ENCODE measurements around the gene PIK3C2G.

The PIK3C2G gene

DNA sequence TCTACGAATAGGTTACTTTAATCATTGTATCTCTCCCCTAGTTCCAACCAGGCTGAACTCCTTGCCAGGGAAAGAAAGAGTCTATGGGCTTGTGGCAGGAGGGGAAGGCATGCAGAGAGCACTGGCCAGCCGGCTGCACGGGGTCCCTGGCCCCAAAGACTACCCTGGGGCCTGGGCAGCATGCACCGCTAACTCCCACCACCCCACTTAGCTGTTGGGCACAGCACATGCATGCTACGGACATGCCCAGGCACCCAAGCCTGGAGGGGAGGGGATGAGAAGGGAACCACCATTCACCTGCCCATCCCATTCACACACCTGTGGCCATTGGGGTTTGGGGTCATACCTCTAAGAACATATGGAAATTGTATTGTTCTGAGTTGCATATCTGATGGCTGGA lies 94.1 kb downstream of the PIK3C2G start:
- DNase-seq = no peak

DNA sequence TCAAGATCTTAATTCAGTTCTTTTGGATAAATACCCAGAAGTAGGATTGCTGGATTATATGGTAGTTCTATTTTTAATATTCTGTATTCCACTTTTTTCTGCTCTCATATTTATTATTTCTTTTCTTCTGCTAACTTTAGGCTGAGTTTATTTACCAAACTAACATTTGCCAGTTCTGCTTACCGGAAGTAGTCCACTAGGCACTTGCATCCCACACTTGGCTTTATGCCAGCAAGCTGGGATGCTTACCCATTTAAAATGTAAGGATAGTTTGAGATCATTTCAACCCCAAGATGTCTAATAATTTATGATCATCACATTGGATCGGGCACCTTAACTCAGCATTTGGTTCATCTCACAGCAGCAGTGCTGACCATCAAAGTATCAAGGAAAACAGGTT lies 96.8 kb downstream of the PIK3C2G start:
- no peak for DNase-seq

DNA sequence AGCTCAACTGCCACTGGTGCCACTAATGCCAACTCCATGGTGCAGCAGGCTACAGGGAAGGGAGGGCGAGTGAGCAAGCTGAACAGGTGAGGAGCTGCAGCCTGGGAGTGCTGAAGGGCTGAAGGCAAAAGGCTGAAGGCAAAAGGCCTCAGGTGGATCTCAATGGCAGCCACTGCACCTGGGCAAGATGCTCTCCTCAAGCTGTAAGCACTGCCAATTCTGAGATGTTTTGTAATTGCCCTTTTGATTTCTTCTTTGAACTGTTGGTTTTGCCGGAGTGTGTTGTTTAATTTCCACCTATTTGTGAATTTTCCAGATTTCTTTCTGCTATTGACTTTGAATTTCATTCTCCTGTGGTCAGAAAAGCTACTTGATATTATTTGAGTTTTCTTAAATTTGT lies 97.6 kb downstream of the PIK3C2G start:
- DNase-seq = no peak

DNA sequence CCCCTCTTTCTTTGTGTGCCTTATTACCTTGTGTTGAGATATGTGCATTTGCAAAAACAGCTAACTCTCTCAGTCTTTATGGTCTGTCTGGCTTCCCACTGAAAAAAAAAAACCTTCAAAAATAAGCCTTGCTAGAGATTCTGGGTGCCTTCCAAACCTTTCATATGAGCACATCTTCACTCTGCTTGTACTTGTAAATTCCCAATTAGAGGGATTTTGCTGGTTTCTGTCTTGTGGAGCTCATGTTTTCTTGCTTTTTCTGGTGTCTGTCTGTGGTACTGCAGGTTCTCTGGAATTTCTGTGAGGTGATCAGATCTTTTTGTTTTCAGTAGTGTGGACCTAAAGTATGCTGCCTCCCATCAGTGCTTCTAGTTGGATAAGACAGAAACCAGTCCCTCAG lies 100.1 kb downstream of the PIK3C2G start:
- DNase-seq = no peak

DNA sequence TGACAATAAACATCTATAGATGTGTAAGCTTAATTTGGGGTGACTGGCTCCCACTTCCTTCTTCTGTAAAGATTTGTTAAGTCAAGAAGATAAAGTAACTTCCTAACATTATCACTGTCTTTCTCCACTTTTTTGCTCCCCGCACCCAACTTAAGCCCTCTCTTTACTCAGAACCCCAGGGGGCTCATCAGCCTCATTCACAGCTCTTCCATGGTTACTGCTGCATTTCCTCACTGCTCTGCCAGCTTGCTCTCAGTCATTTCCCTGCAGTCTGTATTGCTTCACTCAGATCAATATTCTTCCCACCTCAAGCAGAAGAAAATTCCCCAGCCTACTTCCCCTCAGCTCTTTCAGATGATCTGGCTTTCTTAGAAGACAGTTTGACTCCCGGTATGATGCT lies 102.0 kb downstream of the PIK3C2G start:
- no peak for DNase-seq

DNA sequence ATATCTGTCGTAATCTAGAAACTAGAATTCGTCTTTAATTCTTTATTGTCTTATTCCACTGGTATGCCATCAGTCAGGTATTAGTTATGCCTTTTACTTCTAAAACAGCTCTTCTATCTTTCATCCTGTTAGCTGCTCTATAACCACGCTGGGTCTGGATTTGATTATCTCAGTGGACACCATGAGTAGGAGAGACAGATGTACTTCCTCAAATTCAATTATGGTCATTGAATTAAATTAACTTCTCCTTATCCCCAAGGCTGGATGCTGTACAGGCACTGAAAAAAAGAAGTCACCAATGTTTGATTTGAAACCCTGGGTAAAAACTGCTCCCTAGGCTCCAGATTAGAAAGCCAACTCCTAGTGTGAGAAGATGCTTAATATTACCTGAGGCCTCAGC lies 107.3 kb downstream of the PIK3C2G start:
- DNase-seq = no peak

DNA sequence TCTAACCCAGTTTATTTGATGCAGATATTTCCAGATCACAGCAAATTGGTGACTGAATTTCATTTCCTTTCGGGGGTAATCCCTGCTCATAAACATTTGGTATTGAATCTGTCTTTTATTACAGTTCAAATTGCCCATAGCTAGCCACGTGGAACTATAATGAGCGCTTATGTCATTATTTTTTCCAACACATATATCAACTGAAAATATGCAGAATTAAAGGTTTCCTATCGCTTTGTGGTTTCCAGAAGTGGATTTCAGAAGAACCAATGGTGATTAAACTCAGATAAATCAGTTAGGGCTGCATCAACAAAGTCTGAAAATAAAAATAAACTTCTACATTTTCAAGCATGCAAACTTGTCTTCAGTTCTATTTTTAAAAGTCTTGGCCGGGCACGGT lies 111.9 kb downstream of the PIK3C2G start:
- no peak for DNase-seq

DNA sequence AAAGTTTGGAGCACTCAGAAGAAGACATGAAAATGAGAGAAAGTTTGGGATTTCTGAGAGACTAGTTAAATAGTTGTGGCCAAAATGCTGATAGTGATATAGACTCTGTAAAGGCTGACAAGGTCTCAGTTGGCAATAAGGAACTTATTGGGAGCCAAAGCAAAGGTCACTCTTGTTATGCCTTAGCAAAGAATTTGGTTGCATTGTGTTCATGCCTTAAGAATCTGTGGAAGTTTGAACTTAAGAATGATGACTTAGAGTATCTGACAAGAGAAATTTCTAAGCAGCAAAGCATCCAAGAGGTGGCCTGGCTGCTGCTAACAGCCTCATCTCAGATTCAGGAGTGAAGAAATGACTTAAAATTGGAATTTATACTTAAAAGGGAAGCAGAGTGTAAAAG lies 113.8 kb downstream of the PIK3C2G start:
- no peak for DNase-seq

DNA sequence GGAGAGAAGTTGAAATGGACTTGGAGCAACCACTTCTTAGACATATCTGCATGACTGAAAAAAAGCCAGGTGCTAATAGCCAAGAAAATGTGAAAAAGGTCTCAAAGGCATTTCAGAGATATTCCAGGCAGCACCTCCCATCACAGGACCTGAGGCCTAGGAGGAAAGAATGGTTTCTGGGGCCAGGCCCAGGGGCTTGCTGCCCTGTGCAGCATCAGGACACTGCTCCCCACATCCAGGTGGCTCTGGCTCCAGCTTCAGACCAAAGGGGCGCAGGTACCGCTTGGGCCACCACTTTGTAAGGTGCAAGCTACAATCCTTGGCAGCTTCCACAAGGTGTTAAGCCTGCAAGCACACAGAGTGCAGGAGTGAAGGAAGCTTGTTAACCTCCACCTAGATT lies 114.3 kb downstream of the PIK3C2G start:
- no peak for DNase-seq

DNA sequence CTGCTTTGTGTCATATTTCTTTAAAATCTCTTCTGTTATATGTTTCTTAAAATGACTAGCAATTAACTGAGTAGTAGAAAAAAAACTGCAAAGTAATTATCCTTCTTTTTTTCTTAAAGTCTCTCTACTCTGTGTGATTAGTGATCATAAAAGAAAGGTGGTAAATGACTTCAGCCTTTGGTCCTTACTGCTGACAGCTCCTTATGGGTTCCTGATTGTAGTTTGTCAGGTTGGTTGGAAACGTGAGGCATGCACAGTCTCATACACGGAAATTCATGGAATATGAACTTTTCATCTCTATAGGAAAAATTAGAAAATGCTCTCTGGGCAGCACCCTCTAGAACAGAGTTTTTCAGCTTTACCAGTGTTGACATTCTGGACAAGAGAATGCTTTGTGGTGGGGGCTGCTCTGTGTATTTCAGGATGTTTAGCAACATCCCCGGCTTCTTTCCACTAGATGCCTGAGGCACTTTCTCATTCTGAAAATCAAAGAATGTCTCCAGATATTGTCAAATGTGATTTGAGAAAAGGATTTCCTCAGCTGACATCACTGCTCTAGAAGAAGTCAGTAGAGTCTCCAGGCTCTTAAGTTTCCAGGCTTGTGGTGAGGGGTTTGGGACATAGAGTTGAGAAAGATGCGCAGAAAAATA lies 121.0 kb downstream of the PIK3C2G start:
- no peak for DNase-seq

DNA sequence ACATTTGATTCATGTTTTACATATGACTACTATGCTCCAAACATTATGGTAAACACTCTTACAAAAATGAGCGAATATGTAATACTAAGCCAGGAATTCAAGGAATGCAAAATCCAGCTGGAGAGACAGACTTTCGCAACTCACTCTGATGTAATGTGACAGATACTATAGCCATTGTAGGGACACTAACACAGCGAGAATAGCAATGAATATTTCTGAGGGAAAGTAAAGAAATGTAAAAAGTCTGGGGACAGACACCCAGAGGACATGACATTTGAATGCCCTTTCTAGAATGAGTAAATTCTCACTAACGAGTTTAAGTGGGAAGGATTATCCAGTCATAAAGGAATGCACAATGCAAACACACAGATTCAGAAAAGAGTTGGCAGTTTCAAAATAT lies 121.9 kb downstream of the PIK3C2G start:
- no peak for DNase-seq

DNA sequence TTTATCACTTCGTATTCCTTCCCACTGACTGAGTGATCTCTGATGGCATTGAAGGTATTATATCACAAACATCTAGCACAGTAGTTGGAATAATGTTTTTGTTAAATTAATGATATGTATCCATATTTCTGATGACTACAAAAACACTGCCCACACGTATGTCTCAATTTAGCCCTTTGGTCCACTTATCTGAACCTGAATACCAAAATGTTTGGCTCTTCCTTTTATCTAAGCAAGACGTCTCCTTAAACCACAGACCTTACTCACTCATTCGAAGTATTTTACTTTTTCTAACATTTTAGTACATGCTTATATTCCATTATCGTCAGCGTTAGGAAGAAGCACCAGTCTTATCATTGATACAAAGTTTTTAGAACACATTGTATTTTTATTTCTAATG lies 126.4 kb downstream of the PIK3C2G start:
- no peak for DNase-seq

DNA sequence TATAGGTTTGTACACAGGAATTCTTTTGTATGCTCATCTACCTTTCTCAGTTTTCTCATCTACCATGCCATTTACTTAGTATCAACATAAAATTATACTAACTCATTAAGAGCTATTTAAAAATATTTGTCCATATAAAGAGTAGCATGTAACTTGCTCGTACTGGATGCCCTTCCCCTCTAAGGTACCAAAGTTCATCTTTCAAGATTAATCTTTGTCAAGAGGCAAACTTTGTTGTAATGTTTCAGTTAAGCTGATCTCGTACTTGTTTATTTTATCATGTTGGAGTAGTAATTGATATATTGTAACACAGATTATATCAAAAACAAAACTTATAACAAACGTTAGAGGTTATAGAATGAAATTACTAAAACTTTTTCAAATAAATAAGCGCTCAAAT lies 128.5 kb downstream of the PIK3C2G start:
- no peak for DNase-seq

DNA sequence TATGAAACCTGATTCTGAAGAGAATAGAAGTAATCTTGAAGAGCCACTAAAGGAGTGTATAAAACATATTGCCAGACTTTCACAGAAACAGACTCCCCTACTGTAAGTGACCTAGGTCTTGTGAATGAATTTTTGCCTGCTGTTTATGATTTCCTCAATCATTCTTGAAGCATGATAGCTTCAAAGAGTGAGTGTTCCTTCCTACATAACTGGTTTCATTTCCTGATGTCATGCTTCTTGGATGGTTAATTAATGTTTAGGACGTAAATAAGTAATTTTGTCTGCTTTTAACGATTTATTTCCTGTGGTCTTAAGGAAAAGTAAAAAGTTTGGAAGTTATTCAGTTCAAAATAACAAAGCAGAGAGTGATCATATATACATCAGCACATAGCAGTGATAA lies 129.8 kb downstream of the PIK3C2G start:
- no peak for DNase-seq

DNA sequence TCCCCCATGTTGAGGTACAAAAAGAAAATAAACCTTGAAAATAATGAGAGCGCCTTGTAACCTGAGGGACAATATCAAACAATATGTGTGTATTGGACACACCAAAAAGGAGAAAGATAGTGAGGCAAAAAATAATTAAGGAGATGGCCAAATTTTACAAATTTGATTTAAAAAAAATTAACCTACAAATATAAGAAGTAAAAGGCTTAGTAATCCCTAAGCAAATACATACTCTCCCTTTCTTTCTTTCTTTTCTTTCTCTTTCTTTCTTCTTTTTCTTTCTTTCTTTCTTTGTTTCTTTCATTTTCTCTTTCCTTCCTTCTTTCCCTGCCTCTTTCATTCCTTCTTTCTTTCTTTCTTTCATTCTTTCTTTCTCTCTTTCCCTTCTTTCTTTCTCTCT lies 133.4 kb downstream of the PIK3C2G start:
- no peak for DNase-seq

DNA sequence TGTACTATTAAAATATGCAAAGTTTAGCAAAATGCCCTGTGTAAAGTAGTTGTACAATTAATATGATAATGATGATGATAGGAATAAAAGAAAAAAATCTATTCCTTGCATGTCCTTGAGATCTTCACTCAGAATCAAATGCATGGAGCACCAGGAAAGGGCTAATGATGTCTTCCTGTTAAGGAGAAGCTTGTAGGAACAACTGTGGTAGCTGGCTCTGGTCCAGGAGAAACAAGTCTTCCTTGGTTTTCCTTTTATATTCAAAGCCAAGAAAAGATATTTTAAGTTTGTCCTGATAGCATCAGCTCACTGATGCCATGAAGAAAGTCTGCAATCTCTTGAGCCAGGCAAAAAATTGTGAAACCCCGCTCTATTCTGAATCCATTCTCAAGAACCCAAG lies 138.9 kb downstream of the PIK3C2G start:
- no peak for DNase-seq

DNA sequence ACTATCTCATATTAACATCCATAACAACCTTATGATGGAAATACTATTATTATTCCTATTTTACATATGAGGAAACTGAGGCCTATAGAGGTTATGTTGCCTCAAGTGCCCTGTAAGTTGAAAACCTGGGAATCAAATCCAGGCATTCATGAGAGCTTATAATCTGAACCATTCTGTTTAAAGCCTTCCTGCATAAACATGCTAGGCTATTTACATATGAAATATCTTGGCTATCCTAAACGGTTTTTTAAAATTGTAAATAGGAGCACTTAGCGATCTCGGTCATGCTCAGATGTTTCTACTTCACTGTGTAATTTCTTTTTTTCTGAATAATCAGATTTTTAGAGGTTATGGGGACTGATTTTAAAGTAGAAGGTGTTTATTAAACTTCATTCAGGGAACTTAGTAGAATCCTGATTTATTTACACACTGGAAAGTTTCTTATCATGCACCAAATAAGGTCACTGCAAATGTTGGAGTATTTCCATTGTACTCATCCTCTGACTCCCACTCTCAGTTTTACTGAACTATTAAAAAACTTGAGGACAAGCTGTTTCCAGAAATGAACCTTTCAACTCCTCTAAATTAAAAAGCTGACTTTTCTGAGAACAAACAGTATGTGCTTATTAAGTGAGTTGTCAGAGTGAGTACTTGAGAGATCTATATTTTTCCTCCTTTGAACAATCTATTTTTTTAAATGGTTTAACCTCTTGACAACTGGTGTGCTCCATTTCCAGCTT lies 141.7 kb downstream of the PIK3C2G start:
- DNase-seq = no peak

DNA sequence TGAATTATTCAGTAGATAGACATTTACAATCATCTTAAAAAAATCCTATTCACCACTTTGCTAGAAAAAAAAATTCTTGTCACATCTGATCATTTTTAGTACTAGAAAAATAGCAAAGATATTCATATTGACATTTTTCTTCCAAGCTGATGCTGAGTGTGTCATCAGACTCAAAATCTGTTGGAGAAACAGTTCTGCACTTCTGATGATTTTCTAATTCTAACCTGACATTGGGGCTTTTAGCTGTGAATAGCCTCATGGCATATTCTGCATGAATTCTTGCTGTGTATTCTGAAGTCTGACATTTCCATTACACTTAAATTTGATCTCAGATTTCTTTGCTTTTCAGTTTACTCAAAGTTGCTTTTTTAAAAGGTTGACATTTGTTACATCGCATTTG lies 150.1 kb downstream of the PIK3C2G start:
- no peak for DNase-seq

DNA sequence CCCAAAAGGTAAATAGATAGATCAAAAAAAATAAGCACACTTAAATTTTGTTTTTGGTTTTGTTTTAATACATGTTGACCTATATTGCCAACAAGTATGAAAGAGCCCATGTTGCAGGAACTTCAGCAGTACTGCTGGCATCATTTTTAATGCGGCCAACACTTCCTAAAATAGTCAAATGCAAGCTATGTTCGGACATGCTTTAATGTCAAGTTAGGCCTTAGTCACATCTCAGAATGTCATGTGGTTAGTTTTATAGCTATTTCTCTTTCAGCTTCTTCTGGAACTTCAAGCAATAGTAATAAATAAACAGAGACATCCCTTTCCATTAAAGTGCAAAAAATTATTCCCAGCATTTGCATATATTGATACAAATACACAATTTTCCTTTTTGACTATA lies 153.4 kb downstream of the PIK3C2G start:
- no peak for DNase-seq

DNA sequence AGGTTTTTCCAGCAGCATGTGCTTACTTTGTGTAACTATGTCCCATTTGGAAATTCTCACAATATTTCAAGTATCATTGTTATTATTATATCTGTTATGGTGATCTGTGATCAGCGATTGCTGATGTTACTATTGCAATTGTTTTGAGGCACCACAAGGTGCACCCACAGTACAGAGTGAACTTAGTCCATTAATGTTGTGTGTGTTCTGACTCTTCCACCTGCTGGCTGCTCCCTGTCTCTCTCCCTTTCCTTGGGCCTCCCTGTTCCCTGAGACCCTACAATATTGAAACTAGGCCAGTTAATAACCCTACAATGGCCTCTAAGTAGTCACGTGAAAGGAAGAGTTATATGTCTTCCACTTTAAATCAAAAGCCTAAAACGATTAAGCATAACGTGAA lies 153.9 kb downstream of the PIK3C2G start:
- DNase-seq = no peak

DNA sequence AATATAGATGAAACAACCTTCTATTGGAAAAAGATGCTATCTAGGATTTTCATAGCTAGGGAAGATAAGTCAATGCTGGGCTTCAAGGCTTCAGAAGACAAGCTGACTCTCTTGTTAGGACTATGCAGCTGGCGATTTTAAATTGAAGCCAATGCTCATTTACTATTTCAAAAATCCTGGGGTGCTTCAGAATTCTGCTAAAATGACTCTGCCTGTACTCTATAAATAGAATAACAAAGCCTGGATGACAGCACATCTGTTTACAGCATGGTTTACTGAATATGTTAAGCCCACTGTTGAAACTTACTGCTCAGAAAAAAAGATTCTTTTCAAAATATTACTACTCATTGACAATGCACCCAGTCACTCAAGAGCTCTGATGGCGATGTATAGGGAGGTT lies 155.1 kb downstream of the PIK3C2G start:
- DNase-seq = no peak

DNA sequence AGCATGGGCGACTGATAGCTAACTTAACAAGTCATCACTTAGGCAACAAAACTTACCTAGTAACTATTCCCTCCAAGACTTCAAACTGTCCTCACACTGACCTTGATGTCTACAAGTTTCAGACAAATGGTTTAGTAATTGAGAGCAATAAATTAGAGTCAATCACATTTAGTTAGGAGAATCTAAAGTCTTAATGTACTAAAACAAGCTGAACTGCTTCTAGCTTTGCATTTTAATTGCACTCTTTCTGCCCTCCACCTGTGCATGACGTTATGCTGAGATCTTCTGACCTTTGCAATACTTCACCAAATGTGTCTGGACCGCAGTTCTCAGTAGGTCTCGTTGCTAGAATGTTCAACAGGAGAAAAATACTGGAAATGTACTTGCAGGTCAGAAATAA lies 158.0 kb downstream of the PIK3C2G start:
- no peak for DNase-seq

DNA sequence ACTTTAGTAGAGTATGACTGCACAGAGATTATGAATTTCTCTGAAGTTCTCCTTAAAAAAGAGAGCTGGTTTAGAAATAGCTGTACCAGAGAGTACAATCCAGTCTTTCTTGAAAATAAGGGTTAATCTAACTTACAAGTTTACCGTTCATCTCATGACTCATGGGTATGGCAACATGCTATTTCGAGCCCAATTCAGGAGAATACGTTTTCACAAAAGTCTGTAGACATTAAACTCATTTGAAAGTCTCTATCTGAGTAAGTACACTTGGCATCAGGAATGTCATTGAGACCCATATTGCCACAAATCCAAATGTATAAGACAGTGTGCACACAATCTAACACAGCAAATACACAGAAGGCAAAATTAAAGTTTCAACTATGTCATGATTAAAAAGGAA lies 160.5 kb downstream of the PIK3C2G start:
- DNase-seq = no peak

DNA sequence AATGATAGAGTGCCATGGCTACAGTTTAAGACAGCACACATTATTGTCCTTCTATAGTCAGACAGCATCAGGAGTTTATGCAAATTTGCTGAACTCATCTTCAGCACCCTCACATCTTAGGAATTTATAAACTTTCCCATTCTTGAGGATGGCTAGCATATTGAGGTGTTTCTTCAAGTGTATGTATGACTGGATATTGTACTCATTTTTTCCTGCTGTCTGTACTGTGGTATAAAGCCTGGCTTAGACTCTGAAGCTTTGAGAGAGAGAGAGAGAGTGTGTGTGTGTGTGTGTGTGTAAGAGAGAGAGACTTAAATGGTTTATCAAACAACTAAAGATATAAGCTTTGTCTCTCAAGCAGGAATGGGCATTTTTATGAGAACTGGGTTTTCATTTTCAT lies 161.6 kb downstream of the PIK3C2G start:
- DNase-seq = no peak

DNA sequence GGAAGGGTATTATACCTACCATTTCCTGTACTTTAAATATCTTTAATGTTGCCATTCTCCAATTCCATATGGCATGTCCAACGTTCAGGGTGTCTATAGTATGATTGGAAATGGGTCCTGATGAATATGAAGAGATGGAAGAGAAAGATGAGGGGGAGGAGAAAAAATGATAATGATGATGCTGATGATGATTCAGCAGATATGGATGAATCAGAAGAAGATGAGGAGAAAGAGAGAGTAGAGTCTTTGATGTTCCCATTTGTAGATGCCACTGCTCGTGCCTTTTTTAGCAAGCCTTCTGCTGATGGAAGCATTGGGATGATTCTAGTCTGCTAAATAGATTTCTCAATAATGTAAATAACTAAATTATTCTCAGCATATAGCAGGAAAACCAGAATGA lies 163.5 kb downstream of the PIK3C2G start:
- DNase-seq = no peak

Measured in NCI-H510A treated with DMSO at 0.1 percent for 48 hours (cell line).